GM18508 (cell line): ENCODE measurements around the gene CACNA1E.

Experiments used
- ATAC-seq: cut with Tn5 transposase; IDR thresholded peaks from one replicate; pipeline ENCODE4 v1.9.1; 2021; ENCODE audit warnings: moderate number of reproducible peaks; ENCODE audit not compliant: insufficient read depth, unreplicated experiment

Gene CACNA1E

DNA sequence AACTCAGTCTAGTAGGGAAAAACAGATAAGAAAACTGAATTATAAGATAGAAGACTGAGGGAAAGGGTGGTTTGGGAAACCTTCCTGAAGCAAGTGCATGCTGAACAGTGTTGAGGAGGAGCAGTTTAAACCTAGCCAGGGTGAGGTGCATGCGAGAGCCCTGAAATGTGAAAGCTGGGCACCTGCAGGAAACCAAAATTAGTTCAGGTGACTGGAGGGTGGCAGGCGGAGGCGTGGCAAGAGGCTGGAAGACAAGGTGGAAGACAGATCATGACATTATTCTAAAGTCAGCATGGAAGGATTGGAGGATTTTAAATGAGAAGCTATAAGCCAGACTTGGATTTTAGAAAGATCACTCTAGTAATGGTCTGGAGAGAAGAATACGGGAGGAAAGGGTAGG, 75.1 kb downstream of the CACNA1E start:
- ATAC-seq: no peak

DNA sequence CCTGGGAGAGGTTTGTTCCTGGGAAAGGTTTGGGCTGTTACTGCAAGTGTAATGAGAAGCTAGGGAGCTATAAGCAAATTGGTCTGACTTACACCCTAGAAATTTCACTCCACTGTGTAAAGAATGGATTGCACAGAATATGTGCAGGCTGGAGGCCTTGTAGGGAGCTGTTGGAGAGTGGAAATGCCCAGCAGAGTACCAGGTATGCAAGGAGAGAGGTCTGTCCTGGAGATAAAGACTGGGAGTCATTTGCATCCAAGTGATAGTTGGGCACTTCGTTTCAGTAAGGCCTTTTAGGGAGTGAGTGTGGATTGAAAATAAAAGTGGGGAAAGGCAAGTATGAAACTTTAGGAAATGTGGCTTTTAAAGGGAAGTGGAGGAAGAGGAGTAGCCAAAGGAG, 75.8 kb downstream of the CACNA1E start:
- ATAC-seq: no peak

DNA sequence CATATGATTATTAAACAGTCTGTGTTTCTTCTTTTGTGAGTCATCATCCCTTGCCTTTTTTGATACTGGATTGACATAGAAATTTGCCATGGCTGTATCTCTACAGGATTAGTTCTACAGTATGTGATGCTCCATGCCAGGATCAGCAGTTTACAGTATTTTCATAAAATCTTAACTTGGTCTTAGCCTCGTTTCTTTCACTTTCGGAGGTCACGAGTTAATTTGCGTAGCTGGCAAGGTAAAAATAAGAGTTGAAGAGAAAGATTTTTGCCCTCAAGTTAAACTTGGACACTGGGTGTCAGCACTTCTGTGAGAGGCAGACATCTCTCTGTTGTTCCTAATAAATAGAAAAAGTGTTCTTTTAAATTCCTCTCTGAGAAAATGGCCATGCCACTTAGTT, 79.1 kb downstream of the CACNA1E start:
- no peak for ATAC-seq

DNA sequence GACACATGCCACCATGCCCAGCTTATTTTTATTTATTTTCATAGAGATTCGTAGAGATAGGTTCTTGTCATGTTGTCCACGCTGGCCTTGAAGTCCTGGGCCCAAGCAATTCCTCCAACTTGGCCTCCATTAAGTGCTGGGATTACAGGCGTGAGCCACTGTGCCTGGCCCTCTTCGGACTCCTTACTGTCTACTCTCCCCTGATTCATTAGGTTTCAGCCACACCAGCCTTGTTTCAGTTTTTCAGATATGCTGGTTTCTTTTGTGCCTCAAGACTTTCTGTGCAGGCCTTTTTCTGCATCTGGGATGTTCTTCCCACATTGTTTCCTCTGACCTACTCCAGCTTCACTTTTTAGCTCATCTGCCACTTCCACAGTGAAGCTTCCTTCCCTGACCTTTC, 85.4 kb downstream of the CACNA1E start:
- ATAC-seq: no peak

DNA sequence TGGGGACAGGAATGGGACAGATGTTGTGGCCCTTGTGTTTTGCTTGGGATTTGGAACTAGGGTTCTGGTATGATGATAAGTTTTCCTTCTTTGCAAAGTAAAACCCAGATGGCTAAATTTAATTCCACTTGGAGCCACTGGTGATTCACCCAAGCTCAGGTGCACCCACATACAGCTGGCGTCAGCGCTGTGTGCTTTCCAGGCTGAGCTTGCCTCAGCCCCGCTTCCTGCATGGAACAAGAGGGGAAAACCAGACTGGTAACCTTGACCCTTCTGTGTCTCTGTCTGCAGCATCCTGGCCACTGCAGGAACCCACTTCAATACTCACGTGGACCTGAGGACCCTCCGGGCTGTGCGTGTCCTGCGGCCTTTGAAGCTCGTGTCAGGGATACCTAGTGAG, 94.2 kb downstream of the CACNA1E start:
- no peak for ATAC-seq

DNA sequence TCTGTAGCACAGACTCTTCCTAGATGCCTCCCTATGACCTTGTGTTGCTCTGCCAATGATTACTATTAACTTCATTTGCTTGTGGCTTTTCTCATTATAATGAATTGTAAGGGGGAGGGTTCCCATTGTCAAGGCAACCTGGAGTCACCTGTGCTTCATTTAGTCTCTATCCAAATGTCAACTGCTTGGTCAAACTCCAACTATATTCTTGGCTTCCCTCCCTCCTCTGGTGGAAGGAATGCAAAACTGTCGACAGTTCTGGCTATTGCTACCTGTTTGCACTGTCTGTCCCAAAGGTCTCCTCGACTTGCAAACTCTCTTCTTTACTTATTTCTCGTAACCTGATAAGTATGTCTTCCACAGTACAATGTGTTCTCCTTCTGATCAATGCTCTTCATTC, 100.3 kb downstream of the CACNA1E start:
- ATAC-seq: no peak

DNA sequence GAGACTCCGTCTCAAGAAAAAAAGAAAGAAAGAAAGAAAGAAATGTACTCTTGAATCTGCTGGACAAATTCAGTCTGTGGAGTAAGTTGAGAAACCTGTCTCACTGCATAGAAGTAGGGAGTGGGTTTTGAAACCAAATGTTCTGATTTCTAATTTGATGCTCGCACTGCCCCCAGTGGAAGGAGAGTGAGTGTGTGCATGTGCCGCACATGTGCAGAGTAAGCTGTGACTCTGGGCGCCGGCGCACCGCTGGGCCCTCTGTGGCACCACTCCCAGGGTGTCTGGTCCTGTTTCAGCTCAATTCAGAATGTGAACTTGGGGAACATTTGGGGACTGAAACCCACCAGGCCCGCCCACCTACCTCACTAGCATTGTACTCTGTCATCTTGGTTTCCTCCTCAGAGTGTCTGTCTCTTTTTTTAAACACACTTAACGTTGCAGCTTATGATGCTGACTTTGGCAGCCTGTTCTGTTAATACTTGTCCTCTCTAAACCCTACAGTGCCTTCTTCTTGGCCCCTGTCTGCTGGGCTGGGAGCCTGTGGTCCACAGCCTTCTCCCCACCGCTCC, 104.6 kb downstream of the CACNA1E start:
- no peak for ATAC-seq

DNA sequence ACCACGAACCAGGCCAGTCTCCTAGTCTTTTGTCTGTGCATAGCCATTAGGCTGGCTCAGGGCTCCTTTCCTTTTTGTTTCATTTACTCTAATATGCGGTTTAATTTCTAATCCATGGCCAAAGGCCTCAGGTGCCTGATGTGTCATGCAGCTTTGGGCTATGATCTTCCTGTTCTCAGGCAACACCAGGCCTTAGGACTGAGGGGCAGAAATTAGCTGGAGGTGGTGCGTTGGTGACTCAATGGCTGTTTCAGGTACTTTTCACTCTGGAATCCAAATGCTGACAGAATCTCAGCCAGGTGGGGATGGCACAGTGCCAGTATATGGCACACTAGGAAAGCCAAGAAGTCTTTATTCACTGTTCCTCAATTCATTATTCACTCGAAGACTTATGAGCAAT, 105.3 kb downstream of the CACNA1E start:
- ATAC-seq: no peak

DNA sequence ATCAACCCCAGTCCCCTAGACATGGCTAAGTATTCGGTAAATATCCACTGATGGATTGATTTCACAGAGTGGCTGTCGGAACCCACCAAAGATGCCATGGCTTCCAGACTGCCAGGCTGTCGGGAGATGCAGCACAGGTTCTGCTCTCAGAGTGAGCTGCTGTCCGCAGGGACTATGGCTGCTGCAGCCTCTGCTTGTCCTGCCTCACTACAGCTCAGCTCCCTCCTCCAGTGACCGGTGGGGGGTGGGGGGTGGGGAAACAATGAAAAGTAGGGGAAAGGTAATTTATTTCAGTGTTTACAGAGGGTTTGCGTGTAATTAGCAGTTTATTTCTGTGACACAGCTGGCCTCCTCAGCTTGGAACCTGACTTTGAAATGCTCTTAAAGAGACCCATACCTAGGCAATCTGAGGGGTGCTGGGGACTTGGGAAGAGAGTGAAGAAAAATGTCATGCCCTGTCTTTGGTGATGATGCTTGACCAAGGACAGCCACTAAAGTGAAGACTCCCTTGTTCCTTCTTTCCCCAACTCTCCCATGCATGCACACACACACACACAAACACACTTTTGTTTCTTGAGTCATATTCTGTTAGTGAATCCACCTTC, 109.0 kb downstream of the CACNA1E start:
- no peak for ATAC-seq

DNA sequence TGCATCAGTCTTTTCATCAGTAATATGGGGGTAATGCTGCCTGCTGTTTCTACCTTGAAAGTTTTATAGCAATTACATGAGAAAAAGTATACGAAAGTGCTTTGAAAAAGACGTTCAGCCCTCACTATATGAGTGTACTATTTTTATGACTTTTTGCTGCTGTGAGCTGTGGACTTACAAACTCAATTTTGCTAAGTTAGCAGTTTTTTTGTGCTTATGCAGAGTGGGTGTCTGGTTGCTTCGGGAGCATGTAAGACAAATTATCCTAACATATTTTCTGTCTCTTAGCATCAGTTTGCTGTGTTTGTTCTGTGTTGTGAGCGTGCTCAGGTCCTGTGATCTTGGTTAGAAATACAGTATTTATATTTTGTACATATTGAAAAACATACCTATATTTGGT, 109.7 kb downstream of the CACNA1E start:
- no peak for ATAC-seq

DNA sequence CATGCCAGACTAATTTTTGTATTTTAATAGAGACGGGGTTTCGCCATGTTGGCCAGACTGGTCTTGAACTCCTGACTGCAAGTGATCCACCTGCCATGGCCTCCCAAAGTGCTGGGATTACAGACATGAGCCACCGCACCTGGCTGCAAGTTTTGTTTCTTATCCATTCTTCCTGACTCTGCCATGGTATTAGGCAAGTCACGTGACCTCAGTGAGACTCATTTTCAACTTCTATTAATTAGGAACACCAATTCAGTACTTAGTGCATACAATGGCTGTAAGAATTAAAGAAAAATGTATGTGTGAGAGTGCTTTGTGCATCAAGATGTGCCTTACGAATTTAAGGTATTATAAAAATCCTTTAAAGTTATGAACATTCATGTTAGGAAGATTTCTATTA, 111.2 kb downstream of the CACNA1E start:
- ATAC-seq: no peak

DNA sequence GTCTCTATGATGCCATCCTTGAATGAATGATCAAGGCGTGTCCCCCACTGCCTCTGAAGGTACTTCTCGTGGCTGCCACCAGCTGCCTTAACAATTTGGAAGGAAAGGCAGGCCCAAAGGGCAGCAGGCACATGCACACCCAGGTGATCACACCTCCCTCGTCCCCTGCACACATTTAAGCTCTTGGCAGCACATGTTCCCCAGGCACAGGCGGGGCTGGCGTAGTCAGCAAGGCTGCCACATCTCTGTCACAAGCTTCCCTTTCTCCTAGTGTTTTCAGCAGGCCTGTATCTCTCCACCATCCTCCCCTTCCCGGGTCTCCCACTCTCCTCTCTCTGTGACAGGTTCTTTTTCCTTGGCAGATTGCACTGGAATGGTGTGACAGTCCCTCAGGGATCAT, 111.9 kb downstream of the CACNA1E start:
- ATAC-seq: no peak

DNA sequence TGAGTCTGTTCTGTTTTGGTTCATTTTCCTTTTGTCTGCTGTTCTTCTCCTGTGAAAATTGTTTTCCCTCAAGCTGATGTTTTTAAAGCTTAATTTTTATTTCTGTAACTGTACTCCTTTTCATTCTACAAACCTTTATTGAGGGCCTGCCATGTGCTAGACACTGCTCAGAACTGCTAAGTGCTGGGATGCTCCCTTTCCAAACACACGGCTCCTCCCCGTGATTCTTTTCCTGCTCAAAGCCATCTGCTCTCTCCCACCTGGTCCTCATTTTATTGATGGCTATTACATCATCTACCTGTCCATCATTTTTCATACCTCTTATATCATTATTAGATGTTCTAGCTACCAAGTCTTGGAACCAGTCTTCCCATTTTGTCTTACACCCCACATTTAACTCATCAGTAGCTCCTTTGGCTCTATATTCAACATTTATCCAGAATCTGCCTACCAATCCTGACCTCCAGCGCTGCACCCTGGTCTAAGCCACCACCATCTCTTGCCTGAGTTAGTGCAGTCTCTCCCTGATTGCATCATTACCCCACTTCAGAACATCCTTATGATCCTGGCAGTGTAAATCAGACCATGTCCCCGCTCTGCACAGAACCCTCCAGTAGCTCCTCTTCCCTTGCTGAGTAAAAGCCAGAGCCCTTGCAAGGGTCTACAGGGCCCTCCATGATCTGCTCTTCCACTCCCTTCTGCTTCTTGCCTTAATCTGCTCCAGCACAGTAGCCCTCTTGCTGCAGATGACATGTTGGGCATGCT, 118.1 kb downstream of the CACNA1E start:
- no peak for ATAC-seq

DNA sequence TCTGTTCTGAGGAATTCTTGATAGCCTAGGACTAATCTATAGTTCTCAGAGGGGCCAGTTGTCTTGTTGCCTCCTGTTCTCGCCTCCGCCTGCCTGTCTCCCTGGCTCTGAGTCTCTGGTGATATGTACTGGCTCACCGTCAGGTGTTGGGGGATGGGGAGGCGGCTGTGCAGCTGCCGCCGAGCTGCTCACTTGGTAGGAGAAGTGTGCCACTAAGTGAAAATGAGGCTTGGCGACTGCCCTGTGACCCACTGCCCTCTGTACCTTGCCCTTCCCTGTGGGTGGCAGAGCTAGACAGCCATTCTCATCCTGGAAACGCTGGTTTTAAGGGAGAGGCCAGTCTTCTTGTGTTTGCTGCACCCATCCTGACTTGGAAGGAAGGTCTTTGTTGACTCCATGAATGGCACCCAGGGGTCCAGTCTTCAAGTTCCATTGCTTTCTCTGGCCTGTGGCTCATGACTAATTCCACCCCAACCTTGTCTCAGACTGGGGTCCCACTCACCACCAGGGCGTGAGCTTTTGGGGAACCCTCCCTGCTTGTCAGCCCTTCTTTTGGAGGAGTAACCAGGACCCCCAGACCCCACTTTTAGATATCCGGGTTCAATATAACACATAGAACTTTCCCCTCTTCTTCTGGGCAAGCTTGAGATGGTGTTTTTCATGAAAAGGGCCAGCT, 120.6 kb downstream of the CACNA1E start:
- ATAC-seq: no peak

DNA sequence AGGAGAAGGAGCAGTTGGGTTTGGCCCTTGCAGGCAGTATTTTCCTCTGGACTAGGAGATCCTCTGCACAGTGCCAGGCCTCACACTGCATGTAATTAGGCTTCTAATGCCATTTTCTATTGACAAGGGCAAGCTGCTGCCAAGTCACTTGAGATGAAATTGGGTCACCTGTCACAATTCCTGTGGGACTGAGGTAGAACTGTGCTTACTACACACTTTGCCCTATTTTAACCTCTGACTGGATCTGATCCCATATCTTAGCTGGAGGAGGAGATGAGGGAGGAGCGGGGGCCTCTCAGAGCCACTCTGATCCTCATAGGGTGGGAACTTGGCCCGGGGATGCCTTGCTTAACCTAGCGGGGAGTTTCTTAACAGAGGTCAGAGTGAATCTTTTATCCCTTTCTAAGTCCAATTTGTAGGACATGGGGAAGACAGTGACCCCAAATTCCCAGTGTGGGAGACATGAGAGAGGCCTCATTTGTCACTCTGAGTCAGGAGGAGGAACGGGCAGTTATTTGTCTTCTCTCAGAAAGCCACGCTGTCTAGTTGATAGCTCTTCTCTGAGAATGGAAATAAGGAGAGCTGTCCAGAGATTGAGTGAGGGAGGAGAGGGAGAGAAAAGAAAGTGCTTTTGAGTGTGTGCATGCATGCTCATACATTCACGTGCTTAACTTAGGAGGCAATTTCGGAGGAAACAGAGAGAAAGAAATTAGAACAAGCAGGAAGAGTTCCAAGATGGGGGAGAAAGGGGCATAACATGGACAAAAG, 121.3 kb downstream of the CACNA1E start:
- no peak for ATAC-seq

DNA sequence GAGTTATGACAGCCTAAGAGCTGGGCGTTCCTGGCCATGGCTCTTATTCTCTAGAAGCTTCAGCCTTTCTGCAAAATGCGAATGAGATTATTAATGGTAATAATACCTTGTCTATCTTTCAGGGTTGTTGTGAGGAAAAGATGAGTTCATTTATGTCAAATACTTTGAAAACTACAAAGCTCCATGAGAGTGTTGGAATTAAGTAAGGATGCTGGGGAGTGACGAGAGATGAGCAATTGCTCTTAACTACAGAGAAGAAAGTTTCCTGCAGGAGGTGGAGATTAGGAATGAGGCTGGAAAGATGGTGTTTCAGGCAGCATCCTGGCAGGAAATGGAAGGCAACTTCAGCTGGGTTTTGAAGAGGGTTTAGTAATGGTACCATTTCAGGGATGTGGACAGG, 124.2 kb downstream of the CACNA1E start:
- ATAC-seq: no peak

DNA sequence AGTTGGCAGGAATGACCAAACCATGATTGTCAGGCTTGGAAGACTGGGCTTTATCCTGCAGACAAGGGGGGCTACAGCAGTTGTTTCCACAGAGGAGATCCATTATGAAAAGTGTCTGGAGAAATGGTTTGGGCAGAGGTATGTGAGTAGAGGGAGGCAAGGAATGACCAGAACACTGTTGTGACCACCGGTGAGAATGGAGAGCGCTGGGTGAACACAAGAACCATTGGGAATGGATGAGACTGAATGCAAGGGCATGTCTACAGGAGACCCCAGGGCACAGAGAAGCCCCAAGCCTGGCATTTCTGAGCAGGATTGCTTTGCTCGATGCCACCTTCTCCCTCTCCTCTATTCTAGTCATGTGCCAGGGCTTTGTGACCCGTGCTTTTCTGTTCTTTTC, 125.1 kb downstream of the CACNA1E start:
- no peak for ATAC-seq

DNA sequence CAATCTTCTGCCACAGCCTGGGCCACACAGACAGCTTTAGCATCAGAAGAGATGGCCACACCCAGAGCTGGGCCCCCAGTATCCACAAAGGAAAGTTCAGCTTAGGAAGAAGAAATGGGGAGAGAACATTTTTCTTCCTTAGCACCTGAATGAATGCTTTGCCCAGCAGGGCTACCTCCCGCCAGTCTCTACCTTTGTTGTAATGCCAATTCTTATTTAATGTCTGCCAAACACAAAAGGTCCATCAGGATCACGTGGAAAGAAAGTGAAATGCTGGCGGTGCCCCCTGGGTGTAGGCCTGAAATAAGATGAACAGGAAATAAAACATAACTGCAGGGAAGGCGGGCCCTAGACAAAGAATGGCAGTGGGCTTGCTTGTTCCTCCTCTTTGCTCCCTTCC, 125.6 kb downstream of the CACNA1E start:
- ATAC-seq: no peak

DNA sequence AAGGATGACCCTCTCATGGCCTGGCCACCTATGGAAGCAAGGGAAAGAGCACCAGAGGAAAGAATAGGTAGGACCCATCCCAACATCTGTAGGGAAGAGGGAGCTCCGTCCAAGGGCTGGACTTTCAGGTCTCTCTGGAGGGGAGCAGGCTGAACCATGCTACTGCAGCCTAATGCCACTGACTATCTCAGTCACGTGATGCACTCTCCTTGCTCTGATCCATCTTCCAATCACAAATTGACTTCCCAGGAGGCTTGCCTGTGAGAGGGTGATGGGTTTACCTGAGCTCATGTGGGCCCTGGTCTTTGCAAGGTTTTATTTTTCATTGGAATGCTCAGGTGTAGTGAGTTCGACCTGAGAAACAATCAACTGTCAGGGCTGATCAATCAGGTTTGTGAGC, 128.8 kb downstream of the CACNA1E start:
- no peak for ATAC-seq

DNA sequence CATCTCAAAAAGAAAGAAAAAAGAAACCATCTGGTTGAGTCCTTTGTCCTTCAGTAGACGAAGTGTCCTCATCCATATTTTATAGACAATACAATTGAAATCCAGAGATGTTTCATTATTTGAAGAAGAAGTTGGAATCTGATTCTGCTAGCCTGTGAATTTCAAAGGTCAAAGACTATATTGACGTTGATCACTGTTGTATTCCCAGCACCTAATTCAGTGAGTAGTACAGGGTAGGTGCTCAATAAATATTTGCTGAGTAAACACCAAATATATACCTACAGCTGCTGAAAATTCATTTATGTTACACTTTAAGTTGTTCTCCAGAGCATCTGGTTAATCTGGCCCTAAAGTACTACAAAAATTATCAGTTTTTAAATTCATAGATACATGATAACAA, 135.2 kb downstream of the CACNA1E start:
- ATAC-seq: no peak

DNA sequence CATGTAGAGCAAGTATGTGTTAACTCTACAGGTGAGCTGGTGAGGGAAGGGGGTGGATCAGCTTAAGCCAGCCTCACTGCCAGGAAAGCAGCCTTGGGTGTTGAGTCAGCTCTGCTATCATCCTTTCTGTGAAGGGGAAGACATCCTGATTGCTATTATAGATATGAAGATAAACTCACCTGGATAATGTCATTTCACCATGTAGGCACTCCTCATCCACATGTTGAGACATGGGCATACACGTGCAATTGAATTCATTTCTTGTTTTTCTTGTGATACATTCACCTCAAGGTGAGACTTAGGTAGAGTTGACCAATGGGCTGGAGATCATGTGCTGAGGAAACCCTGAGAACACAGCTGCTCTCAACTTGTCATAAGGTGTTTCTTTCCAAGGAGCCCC, 136.9 kb downstream of the CACNA1E start:
- ATAC-seq: no peak
